Left lung (tissue), 10 donors: ENCODE results near the gene PLB1. TPM values are rescaled to one million over a fixed set of nuclear protein-coding genes. Genes with fewer than 3 reads are reported as not detected.

Source experiments
- ATAC-seq: fragments of 200-7000 bp; cut with Tn5 transposase; one replicate; pipeline ENCODE4 v1.9.1; 2020; ENCODE audit warnings: moderate library complexity
- DNase-seq, 4 donors: peaks; one replicate each; pipeline ENCODE4 v3.0.0-alpha.2; 2013 to 2020
- H3K27ac ChIP-seq, 2 donors: fragments of 200-600 bp; sonication (generic) in 1 of 2; one replicate each; pipeline versions ENCODE4 v1.5.0 to v1.8.0; 2020 to 2021
- H3K27me3 ChIP-seq, 2 donors: fragments of 200-600 bp; sonication (generic) in 1 of 2; one replicate each; pipeline versions ENCODE4 v1.5.0 to v1.8.0; 2020 to 2021
- H3K36me3 ChIP-seq, 2 donors: fragments of 200-600 bp; sonication (generic) in 1 of 2; one replicate each; pipeline versions ENCODE4 v1.5.0 to v1.8.0; 2020 to 2021
- H3K4me1 ChIP-seq, 2 donors: fragments of 200-600 bp; one replicate each; pipeline ENCODE4 v1.8.0; 2021
- H3K4me3 ChIP-seq, 2 donors: fragments of 200-600 bp; sonication (generic) in 1 of 2; one replicate each; pipeline versions ENCODE4 v1.5.0 to v1.8.0; 2020 to 2021; ENCODE audit warnings: mild to moderate bottlenecking in 1 of 2
- H3K9me3 ChIP-seq, 2 donors: fragments of 200-600 bp; sonication (generic) in 1 of 2; one replicate each; pipeline versions ENCODE4 v1.5.0 to v1.8.0; 2020 to 2021
- intact Hi-C, 2 donors: fragments of 100-400 bp; cut with DNase I; formaldehyde crosslinking; loops; one replicate each; pipeline versions ENCODE4 v1.11.2 to v1.14.2; 2022
- polyA plus RNA-seq, 6 donors: library from polyadenylated mRNA; unstranded; fragments of 120-200 nt; gene quantifications; one replicate each; pipeline ENCODE4 v1.2.1, GENCODE V29; 2013; ENCODE audit not compliant: insufficient read length in 6 of 6
- total RNA-seq, 2 donors: library from RNA; stranded (reverse); fragmentation: NEBNext Ultra II Directional; extraction: Animal tissue kit (Norgen Biotek cat#: 25700); gene quantifications; one replicate each; pipeline ENCODE4 v1.2.1, GENCODE V29; 2021
- TF ChIP-seq, protein P1 (sequence below), 2 donors: fragments of 200-600 bp; sonication (generic) in 1 of 2; IDR thresholded peaks; one replicate each; pipeline versions ENCODE4 v1.5.0 to v1.8.0; 2021; ENCODE audit warnings: antibody characterized with exemption in 2 of 2
- donor health status: DM: no; HTN: yes; CAD: no.
- donor health status: DM: no; HTN: no; CAD: no.

PLB1 gene
- total and polyA plus RNA-seq, 8 donors = 0.94 to 6.8 (median 1.9) TPM

GRCh38 chr2:28639836-28640235, 144.0 kb downstream of the PLB1 start:
- DNase-seq (no peak), ATAC-seq (no peak)
- no peaks in the 10 kb centered on the region for H3K9me3 ChIP-seq
- intact Hi-C loops = no loop called here
- H3K27me3 ChIP-seq = no peaks in the 10 kb centered on the region
- TF ChIP-seq, protein P1, sequence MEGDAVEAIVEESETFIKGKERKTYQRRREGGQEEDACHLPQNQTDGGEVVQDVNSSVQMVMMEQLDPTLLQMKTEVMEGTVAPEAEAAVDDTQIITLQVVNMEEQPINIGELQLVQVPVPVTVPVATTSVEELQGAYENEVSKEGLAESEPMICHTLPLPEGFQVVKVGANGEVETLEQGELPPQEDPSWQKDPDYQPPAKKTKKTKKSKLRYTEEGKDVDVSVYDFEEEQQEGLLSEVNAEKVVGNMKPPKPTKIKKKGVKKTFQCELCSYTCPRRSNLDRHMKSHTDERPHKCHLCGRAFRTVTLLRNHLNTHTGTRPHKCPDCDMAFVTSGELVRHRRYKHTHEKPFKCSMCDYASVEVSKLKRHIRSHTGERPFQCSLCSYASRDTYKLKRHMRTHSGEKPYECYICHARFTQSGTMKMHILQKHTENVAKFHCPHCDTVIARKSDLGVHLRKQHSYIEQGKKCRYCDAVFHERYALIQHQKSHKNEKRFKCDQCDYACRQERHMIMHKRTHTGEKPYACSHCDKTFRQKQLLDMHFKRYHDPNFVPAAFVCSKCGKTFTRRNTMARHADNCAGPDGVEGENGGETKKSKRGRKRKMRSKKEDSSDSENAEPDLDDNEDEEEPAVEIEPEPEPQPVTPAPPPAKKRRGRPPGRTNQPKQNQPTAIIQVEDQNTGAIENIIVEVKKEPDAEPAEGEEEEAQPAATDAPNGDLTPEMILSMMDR (IDR thresholded peaks at IDR 0.05) = no peak
- no peaks in the 10 kb centered on the region for H3K36me3 ChIP-seq
- H3K27ac ChIP-seq = no peak overlapping the region
- no peak overlapping the region for H3K4me3 ChIP-seq
- H3K4me1 ChIP-seq = peaks cover 0 to 6% of the 10 kb centered on the region in 2 donors

GRCh38 chr2:28640260-28640907, 144.5 kb downstream of the PLB1 start:
- Histone ChIP-seq H3K9me3 (no peaks in the 10 kb centered on the region), H3K36me3 (no peaks in the 10 kb centered on the region), H3K27ac (no peak overlapping the region), H3K27me3 (no peaks in the 10 kb centered on the region), H3K4me3 (no peak overlapping the region), H3K4me1 (peaks cover 0 to 6% of the 10 kb centered on the region in 2 donors)
- DNase-seq (no peak), ATAC-seq (no peak)
- TF ChIP-seq, protein P1 (IDR thresholded peaks at IDR 0.05) = no peak
- intact Hi-C loops = no loop called here

GRCh38 chr2:28640908-28641300, 145.0 kb downstream of the PLB1 start:
- H3K36me3 ChIP-seq = no peaks in the 10 kb centered on the region
- DNase-seq (no peak), ATAC-seq (no peak)
- TF ChIP-seq, protein P1 (IDR thresholded peaks at IDR 0.05) = no peak
- intact Hi-C loops = no loop called here
- H3K4me3 ChIP-seq = no peak overlapping the region
- no peak overlapping the region for H3K27ac ChIP-seq
- H3K4me1 ChIP-seq = peaks cover 0 to 6% of the 10 kb centered on the region in 2 donors
- no peaks in the 10 kb centered on the region for H3K27me3 ChIP-seq
- H3K9me3 ChIP-seq = no peaks in the 10 kb centered on the region

DNA sequence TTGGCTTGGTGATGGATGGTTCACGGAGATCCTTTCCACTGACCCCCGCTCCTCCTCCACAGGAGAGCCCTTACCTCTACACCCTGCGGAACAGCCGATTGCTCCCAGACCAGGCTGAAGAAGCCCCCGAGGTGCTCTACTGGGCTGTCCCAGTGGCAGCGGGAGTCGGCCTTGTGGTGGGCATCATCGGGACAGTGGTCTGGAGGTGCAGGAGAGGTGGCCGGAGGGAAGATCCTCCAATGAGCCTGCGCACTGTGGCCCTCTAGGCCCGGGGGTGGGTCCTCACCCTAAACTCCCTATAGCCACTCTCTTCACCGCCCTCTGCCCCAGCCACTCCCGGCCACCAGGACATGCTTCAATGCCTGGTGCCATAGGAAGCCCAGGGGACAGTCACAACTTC, 146.9 kb downstream of the PLB1 start:
- Histone ChIP-seq H3K27me3 (no peaks in the 10 kb centered on the region), H3K9me3 (no peaks in the 10 kb centered on the region), H3K36me3 (no peaks in the 10 kb centered on the region), H3K27ac (no peak overlapping the region), H3K4me3 (no peak overlapping the region), H3K4me1 (peaks cover 0 to 6% of the 10 kb centered on the region in 2 donors)
- TF ChIP-seq, protein P1 (IDR thresholded peaks at IDR 0.05) = no peak
- intact Hi-C loops = no loop called here
- ATAC-seq = no peak
- DNase-seq = no peak

- ATAC-seq (peak; percentile 12), DNase-seq (no peak)
- Histone ChIP-seq H3K4me1 (peaks cover 0 to 6% of the 10 kb centered on the region in 2 donors), H3K4me3 (no peak overlapping the region), H3K36me3 (no peaks in the 10 kb centered on the region), H3K9me3 (no peaks in the 10 kb centered on the region), H3K27me3 (no peaks in the 10 kb centered on the region), H3K27ac (no peak overlapping the region)
- intact Hi-C loops = no loop called here
- TF ChIP-seq, protein P1 (IDR thresholded peaks at IDR 0.05) = no peak
Measured at GRCh38 chr2:28643327-28643726, 147.5 kb downstream of the PLB1 start.
